AG08395 (cell line): Measurements from ENCODE around the gene CNKSR1.

Experiments
- DNase-seq: peaks from one replicate; pipeline ENCODE4 v3.0.0; 2012; ENCODE audit warnings: mixed read lengths, low spot score

The CNKSR1 gene

GRCh38 chr1:26160527-26161414 lies 16.5 kb upstream of the CNKSR1 start:
- no peak for DNase-seq

- DNase-seq, result peak; percentile 49
Observed at GRCh38 chr1:26161415-26162219, 15.7 kb upstream of the CNKSR1 start.

GRCh38 chr1:26162220-26162709 lies 15.0 kb upstream of the CNKSR1 start:
- DNase-seq, result no peak

- no peak for DNase-seq
Observed at GRCh38 chr1:26163684-26164035, 13.6 kb upstream of the CNKSR1 start.

GRCh38 chr1:26164036-26164860 lies 13.0 kb upstream of the CNKSR1 start:
- peak; percentile 56 for DNase-seq

DNA sequence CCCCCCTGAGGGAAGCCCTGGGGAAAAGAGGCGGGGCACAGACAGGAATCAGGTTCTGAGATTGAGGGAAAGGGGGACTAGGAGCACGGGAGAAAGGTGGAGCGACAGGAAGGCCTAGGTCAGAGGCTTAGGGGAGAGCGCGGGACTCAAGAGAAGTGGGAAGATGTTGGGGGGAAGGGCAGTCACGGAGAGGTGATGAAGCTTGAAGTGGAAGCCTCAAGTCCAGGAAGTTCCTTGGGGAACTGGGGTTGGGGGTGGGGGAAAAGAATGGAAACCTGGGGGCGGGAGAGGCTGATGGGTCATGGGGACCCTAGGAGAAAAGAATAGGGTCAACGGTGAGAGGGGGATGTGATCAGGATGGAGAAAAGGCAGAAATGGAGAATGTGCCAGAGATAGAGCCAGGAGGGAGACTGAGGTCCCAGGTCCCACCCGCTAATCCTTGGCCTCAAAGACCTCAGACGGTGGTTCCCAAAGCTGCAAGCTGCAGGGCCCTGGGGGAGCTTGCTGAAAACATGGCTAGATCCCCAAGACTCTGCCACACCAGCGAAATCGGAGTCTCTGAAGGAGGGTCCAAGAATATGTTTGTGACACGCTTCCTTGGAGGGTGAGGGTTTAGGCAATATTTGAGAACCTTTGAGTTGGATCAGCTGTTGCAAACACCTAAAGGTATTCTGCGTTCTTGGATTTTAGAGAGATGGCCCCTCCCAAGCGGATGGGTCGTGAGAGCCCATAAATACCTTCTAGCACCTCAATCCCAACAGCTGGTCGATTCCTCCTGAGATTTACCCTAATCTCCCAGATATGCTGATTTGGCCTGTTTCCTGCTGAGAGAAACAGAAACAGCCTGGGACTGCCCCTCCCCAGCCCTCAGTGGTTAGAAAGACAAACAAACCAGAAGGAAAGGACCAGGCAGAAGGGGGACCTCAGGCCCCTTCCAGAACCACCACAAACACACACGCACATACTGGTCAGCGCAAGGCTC lies 12.1 kb upstream of the CNKSR1 start:
- DNase-seq, result no peak

GRCh38 chr1:26166719-26167281 lies 10.5 kb upstream of the CNKSR1 start:
- no peak for DNase-seq

DNA sequence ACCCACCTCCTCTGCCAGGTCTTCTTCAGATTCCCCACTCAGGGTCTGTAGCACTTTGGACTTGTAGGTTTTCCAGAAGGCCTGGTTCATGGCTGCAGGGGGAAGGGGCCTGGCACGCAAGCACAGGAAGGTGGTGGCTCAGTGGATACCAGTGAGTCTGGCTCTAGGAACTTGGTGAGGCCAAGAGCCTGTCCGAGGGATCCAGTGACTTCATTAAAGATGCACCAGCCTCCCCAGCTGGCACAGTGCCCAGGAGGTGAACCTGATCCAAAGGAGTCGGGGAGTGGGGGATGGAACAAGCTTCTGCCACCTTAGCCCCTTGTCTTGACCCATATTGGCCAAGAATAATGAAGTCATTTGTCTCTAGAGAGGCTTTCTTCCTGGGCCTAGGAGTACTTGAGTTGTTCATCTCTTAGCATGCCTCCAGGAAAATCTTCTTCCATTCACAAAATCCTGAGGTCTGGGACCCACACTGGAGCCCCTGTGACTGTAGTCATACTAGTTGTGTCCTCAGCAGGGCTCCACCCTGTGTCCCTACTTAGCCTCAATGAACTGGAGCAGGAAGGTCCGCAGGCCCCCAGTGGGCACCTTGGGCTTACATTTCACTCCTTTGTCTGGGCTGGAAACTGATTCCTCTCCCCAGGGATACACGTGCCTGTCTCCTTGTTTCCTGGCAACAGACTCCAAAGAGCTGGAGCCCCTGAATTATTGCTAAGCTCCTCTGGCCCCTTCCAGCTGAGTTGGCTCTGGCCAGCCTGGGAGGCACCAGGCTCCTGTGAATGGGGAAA lies 8.7 kb upstream of the CNKSR1 start, which contains the start of gene C1orf232:
Gene C1orf232, minus strand, starts transcription at position 554 of the 788 bp plus-strand sequence. Its CDS starts 464 bp downstream, at position 90.
- no peak for DNase-seq

GRCh38 chr1:26169198-26169554 lies 8.1 kb upstream of the CNKSR1 start:
- DNase-seq, result no peak

DNA sequence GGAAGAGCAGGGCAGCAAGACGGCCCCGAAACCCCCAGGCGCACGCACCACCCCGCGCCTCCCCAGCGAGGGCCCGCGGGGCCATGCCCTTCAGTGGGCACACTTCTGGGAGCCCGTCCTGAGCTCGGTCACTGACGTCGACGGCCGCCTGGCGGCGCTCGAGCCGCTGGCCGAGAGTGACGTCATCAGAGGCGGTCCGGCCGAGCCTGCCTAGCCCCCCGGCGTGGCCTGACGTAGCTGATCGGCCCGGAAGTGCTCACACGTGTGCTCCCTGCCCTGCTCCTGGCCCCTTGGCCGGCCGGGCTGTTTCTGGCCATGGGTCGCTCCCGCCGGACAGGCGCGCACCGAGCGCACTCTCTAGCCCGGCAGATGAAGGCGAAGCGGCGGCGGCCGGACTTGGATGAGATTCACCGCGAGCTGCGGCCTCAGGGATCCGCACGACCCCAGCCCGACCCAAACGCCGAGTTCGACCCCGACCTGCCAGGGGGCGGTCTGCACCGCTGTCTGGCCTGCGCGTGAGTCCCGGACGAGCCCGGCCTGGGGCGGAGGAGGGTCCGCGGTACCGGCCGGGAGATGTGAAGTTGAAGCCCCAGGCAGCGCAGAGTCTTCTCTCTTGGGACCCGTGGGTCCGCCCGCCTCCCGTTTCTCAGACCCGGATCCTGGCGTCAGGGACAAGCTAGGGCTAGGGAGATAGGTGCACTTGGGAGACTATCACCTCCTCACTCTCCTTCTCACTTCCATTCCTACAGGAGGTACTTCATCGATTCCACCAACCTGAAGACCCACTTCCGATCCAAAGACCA lies 7.4 kb upstream of the CNKSR1 start, which contains the start of gene ZNF593:
Gene ZNF593, plus strand, starts transcription at position 240 of the 803 bp plus-strand sequence. Its CDS starts 76 bp downstream, at position 316.
- peak; percentile 99 for DNase-seq

DNA sequence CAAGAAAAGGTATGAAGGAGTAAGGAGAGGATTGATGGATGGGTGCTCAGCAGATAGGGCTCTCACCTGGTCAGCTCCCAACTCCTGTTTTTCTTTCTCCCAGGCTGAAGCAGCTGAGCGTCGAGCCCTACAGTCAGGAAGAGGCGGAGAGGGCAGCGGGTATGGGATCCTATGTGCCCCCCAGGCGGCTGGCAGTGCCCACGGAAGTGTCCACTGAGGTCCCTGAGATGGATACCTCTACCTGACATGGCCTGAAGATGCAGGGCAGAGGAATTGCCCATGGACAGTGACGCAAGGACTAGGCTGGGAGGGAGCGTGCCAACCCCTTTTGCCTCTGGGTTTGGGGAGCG lies 6.8 kb upstream of the CNKSR1 start:
- no peak for DNase-seq

DNA sequence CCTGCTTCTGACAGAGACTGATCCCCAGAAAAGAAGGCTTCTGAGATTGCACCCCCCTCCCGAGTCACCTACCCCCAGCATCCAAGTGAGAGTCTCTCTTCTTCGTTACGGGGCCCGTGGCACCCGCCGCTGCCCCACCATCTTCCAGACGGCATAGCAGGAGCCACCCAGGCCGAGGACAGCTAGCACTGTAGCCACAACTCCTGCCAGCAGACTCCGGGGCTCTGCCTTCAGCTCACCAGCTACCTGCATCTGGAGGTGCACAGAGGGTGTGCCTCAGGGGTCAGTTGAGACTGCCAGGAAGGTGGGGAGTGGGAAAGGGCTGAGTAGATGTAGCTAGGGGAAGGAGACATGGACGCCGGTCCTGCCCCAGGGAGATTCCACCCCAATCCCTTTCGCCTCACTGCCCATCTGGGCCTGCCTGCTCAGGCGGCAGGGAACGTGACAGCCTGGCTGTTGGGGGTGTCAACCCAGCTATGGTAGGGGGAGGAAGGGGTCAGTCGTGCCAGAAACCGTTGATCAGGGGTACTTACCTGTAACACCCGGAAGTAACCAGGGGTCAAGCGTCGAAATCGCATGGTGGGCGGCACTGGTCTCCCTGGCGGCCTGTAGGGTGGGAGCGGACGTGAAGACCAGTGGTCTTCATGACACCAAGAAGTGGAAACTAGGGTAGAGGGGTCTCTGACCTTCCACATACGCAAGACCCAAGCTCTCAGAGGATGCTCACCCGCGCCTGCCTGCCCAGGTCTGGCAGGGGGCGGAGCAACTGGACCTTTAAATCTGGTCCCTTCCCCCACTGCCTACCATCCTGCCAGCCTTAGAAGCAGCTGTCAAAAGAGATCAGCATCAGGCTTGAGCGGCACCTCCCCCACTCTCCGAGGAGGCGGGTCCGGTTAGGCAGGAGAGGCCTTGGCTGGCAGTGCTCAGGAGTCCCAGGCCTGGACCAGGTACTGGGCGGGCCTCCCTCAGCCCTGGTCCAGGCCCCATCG lies 5.9 kb upstream of the CNKSR1 start, which contains the start of gene ZNF593OS:
Gene ZNF593OS, minus strand, starts transcription at position 749 of the 989 bp plus-strand sequence. Its CDS starts 171 bp downstream, at position 578.
- DNase-seq, result no peak

DNA sequence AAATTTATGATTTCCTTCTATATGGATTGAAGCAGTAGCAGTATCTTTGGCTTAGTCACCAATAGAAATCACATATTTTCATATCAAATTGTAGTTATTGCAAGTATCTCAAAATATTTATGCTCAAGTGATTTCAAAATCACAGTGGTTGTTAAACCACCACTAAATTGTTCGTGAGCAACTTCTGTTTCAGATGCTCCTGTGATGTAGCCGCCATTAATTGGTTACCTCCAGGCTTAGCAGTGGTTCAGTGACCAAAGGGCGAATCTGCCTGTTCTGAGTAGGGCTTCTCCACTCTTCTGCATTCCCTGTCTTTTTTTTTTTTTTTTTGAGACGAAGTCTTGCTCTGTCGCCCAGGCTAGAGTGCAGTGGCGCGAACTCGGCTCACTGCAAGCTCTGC lies 1.9 kb upstream of the CNKSR1 start:
- no peak for DNase-seq

GRCh38 chr1:26180010-26180506 lies 2.8 kb downstream of the CNKSR1 start:
- no peak for DNase-seq

DNA sequence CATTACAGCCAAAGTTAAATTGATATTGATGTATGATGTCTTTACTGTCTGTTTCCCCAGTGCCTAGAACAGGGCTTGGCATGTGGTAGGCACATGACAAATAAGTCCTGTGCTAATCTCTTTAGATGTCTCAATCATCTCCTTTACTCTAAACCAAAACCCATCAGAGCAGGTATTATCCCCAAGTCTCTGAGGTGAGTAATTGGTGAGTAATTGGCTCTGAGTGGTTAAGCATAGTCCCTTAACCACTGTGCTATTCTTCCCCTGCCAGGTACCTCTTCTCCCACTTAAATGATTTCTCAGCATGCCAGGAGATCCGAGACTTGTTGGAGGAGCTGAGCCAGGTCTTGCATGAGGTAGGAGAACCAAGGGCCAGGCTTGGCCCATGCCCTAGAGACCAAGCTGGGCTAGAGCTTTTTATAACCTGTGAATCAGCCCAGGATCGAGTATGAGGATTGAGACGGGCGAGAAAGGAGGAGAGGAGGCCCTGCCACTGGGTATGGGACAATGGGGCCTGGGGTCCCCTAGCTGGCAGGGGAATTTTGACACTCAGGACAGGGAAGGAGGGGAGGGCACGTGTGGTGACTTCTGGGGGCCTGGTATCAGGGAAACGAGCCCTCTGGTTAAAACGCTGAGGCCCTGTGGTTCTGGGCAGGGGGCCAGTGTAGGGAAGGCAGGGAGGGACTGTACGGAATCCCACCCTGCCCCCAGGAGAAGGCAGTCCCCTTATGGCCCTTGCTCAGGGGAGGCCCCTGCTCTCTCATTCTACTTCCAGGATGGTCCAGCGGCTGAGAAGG lies 4.5 kb downstream of the CNKSR1 start:
- no peak for DNase-seq

GRCh38 chr1:26182383-26182696 lies 5.0 kb downstream of the CNKSR1 start:
- no peak for DNase-seq

DNA sequence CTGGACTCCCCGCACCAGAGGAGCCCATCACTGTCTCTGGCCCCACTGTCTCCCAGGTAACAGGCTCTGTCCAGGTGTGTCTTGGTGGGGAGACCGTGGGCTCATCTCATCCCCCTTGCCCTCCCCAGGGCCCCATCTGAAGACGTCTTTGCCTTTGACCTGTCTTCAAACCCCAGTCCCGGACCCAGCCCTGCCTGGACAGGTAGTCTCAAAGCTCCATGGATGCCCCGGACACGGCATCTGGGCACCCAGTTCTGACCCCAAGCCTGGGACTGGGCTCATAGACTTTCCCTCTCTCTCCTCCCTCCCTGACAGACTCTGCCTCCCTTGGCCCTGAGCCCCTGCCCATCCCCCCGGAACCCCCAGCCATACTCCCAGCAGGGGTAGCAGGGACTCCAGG lies 6.8 kb downstream of the CNKSR1 start:
- no peak for DNase-seq
